ENCODE data around the gene TP53TG5.
A peak's percentile ranks its signal among the peaks of the same experiment; 100 is the strongest.

TP53TG5 gene

DNA sequence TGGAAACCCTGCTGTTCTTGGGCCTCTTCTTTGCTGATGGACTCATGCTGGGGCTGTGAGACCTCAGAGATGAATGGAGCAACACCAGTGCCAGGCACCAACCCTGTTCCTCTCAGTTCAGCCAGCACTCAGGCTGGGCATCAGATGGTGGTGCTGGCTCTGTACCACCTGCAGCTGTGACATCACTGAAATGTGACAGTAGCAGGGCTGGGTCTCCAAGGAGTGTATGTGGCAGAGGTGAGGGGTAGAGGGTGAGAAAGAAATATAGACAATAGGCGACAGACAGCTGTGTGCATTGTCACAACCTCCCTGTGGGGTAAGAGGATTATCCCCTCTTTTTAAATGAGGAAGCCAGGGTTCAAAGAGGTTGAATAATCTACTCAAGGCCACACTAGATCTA is at the start of gene TP53TG5:
TP53TG5 (minus strand) TSS at position 135 of the 400 bp plus-strand sequence; CDS start at position 46, 89 bp downstream.
- peak in 10 of 14 donors; percentile 15 to 65 (median 41) for DNase-seq

DNA sequence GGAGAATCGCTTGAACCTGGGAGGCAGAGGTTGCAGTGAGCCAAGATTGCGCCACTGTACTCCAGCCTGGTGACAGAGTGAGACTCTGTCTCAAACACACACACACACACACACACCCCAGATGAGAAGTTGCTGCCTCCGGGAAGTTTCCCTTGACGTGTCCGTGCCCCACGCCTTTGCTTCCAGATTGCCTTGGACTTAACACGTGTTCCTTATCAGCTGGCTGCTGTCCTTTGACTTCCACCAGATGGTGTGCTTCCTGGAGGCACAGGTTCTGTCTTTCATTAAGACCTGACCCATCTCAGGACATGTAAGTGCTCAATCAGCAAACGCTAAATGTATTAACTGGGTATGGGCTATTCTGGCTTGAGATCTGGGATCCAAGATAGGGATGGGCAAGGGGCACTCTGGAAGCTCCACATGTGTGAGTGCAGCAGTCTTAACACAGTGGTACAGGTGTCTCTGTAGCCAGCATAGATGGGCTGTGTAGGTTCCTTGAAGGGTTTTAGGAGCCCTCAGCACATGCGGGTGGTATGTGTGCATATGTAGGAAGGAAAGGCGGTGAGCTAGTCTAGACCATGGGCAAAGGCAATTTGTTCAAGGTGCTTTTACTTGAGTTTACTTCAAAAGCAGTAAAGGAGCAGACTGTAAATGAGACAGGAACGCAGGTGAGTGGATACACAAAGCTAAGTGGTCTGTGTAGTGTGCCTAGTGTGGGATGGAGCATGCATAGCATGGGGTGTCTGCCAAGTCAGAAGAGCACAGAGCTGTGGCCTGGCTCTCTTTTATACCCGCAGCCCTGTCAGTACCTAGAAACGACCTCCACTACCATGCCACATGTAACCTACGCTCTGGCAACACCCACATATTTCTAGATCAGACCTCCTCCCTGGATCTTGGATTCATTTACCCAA is 49.4 kb upstream of the TP53TG5 start:
- no peak for DNase-seq

DNA sequence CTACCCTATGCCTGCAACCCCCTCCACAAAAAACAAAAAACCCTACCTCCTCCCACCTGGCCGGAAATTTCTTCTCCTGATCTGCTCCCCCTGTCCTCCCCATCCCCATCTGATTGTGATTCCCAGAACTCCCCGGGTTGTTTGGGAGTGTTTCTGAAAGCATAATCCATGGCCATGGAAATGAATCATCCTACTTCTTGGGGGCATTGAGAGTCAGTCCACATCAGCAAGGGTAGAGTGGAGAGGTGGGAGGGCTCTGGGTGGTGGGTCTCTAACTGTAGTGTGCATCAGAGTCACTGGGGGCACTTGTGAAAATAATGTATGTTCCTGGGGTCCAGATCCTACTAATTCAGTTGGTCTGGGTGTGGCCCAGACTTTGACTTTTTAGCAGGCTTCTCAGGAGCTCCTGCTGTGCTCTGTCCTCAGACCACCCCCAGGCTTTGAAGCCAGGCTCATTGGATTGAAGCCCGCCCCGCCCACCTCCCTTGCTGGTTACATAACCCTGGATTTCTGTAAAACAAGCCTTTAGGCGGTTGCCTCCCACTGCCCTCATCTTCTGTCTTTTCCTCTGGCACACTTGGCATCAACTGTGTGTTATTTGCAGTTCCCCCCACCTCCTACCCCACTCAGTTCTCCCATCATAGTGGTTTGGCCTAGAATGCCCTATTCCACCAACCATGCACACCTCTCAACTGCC is 48.3 kb upstream of the TP53TG5 start:
- DNase-seq, result no peak

DNA sequence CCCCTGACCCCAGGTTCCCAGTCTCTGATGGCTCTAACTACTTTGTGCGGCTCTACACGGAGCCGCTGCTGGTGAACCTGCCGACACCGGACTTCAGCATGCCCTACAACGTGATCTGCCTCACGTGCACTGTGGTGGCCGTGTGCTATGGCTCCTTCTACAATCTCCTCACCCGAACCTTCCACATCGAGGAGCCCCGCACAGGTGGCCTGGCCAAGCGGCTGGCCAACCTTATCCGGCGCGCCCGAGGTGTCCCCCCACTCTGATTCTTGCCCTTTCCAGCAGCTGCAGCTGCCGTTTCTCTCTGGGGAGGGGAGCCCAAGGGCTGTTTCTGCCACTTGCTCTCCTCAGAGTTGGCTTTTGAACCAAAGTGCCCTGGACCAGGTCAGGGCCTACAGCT is 47.4 kb upstream of the TP53TG5 start:
- DNase-seq, result no peak

DNA sequence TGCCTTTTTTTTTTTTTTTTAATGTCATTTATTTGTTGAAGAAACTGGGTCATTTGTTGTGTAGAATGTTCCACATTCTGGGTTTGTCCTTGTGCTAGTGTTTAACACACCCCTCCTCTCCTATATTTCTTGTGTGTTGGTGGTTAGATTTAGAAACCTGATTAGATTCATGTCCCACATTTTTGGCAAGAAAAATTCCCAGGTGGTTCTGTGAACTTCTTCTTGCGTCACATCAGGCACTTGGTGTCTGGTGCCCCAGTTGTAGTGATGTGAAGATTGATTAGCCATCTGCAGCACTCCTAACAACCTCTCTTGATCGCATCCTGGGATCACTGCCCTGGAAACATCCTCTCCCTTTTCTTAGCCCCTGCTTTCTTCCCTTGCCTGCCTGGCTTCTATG is 45.6 kb upstream of the TP53TG5 start:
- DNase-seq, result no peak

DNA sequence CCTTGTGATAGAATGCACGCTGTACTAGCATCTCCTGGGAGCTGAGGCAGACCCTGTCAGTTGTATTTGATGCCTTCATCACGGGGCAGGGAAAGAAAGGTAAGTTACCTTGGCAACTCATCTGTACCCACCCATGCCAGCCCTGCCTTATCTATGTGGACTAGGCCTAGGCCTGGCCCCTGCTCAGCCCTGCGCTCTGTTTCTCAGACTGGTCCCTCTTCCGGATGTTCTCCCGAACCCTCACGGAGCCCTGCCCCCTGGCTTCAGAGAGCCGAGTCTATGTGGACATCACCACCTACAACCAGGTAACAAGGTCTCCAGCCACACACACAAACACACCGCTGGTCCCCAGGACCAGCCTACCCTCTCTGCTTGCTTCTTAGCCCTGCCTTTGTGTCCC is 42.0 kb upstream of the TP53TG5 start:
- no peak for DNase-seq

DNA sequence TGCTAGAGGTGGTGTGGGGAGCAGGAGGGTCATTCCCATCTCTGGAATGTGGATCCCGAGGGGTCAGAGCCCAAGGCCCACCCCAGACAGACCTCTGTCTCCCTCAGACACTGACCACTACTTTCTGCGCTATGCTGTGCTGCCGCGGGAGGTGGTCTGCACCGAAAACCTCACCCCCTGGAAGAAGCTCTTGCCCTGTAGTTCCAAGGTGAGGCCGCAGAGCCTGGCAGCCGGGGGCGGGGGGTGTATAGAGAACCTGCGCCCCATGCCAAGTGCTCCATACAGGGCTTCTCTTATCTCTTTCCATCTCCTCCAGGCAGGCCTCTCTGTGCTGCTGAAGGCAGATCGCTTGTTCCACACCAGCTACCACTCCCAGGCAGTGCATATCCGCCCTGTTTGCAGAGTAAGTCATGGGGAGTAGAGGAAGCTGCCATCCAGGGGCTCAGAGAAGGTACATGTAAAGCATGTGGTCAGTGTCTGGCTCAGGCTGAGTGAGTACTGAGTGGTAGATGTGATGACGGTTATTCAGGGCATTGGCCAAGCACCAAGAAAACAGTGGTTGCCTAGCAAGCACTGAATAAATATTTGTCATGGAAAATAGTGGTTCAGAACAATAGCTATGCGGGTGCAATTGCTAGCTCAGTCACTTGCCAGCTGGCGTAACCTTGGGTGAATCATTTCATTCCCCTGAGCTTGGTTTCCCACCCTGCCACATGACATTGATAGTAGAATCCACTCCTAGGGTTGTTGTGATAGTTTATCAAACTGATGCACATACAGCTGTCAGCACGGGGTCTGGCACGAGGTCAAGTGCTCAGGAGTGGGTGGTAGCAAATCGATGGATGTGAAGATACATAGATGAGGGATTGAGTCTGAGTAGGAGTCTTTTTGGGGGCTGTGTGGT is 41.3 kb upstream of the TP53TG5 start:
- DNase-seq, result peak in 2 of 14 donors; percentile 38 to 57

DNA sequence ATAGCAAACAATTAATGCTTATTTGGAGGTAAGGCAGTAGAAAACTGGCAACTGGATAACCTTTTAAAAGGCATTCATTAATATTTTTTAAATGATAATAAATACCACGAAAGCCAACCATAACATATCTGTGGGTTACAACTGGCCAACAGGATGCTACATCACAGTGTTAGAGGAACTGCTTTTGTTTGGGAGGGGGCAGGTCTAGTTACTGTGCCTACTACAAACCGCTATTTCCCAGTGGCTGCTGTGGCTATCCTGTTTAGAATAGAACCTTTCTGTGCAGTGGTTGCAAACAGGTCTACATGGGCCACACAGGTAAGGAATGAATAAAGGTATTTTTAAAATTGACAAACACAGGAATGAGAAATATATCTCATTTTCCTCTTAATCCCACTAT is 38.8 kb upstream of the TP53TG5 start:
- no peak for DNase-seq

DNA sequence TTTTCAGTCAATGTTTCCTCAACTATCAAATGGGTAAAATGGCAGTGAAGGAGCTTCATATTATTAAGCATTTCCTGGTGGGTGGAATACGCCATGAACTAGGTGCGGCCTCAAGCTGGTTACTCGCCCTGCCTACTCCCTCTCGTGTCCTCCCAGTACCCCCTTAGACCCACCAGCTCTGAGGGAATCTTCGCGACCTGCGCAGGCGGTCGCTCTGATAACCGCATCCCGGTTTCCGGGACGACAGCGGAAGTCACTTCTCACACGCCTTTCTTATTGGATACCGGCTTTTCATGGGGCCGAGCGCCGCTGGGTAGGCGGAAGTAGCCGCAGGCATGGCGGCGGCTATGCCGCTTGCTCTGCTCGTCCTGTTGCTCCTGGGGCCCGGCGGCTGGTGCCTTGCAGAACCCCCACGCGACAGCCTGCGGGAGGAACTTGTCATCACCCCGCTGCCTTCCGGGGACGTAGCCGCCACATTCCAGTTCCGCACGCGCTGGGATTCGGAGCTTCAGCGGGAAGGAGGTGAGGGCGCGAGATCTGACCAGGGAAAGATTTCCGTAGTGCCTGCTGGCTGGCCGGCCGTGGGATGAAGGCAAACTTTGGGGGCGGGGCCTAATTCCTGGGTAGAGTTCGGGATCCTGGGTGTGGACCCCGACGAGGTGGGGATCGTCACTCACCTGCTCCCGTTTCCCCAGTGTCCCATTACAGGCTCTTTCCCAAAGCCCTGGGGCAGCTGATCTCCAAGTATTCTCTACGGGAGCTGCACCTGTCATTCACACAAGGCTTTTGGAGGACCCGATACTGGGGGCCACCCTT is 37.9 kb upstream of the TP53TG5 start, which contains the start of gene PIGT:
PIGT (plus strand) TSS at position 320 of the 816 bp plus-strand sequence; CDS start at position 336, 16 bp downstream.
- DNase-seq, result peak; percentile 14 to 88 (median 82)

DNA sequence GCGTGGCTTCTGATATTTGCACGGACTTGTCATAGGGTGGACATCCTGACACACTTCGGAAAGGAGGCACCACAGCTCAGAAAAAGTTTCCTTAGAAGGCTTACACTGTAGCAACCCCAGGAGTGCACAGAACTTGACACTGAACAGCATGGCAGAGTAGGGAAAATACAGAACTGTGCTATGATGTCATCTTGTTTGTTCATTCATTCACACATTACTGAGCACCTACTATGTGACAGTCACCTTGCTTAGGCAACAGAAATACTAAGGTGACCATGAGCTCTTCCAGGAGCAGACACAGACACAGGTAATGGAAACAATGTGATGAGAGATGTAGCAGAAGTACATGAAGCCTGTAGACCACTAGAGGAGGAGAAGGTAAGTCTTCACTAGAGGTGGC is 35.4 kb upstream of the TP53TG5 start:
- no peak for DNase-seq

DNA sequence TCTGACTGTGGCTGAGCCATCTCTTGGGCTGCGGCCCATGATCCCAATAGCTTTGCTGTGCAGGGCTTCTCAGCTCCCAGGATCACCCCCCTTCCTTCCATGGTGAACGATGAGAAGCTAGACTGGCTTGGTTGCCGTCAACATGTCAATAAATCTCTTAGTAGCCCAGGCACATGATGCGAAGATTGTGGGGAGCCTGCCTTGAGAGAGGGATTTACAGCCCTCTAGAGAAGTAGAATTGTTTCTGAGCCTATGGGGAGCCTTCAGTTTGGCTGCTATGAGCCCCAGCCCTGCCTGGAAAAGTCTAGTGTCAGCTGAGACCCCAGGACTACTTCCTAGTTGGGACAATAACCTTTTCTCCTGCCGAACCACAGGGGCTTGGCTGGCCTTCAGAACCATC is 34.5 kb upstream of the TP53TG5 start:
- DNase-seq, result no peak

DNA sequence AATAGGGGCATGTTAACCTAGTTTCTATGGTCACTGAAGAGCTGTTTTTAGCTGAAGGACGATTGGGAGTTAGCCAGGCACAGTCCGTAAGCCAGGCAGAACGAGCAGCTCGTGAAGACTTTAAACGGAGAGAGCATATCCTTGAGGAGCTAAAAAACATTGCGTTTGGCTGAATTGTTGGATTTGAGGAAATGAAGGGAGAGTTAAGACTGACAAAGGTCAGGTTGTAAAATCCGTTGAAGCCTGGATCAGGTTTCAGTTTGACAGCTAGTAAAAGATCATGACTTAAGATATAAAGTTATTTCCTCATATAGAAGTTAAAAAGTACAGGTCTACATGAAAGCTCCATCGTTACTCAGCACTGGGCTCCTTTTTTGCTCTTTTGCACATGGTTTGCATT is 32.8 kb upstream of the TP53TG5 start:
- no peak for DNase-seq

DNA sequence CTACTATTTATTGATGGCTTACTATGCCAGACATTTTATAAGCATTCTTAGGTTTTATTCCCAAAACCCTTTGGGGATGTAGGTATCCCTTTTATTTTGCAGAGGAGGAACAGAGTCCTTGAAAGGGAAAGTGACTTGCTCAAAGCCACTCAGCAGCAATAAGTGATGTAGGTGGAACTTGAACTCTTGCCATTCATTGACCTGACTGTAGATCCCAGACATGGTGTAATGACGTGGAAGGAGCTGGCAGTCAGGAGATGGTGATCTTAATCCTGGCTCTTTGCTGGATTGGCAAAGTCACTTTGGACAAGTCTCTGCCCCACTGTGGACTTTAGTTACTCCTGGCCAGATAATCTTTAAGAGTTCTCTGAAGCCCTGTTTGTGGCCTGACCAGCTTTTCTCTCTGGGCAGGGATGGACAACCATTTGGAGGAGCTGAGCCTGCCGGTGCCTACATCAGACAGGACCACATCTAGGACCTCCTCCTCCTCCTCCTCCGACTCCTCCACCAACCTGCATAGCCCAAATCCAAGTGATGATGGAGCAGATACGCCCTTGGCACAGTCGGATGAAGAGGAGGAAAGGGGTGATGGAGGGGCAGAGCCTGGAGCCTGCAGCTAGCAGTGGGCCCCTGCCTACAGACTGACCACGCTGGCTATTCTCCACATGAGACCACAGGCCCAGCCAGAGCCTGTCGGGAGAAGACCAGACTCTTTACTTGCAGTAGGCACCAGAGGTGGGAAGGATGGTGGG is 31.6 kb upstream of the TP53TG5 start:
- no peak for DNase-seq

DNA sequence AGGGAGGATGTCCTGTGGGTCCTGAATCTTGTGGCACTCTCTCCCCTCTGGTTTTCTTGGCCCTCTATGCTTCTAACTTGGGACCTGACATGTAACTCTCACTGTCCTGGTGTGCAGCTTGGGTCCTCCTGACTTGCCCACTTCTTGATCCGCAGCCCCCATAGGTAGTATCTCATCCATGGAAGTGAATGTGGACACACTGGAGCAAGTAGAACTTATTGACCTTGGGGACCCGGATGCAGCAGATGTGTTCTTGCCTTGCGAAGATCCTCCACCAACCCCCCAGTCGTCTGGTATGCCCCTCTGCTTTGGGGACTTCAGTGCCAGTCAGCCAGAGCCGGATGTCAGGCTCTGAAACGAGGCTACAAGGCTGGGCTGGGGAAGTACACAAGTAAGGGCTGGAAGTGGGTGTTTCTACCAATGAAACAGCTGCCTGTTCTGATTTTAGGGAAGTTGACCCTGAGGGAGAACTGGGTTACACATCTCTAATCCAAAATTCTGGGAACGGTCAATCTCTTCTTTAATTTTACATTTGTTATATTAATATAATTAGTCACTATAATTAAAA is 30.6 kb upstream of the TP53TG5 start:
- DNase-seq, result peak in 9 of 14 donors; percentile 12 to 76 (median 36)

DNA sequence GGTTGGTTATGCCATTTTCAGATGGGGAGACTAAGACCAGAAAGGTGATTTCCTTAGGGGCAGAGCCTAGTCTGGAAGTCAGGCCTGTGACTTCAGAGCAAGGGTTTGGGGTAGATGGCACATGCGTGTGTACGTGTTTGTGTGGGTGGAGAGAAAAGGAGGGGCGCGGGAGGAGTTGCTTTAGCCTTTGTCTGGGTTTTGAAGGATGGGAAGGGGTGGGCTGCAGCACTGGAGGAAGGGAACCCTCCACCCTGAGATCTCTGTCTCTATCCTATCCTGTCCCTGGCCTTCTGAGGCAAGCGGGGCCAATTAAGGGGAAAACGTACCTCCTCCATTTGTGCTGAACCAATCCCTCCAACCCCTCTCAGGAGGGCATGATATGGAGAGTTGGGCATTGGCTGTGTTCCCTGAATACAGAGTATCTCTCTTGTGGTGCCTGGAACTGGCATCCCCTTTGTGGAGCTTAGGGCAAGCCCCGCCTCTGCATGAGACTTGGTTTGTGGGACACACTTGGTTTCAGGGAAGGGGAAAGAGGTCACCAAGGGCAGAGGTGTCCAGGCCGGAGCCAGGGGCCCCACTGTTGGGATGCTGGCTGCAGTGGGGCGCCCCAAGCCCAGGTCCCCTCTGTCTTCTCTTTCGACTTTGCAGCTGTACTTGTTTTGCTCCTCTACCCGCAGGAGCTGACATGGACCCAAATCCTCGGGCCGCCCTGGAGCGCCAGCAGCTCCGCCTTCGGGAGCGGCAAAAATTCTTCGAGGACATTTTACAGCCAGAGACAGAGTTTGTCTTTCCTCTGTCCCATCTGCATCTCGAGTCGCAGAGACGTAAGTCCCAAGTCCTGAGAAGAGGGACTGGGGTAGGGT is 29.9 kb upstream of the TP53TG5 start, which contains the start of gene DBNDD2:
DBNDD2 (plus strand) TSS at position 507 of the 863 bp plus-strand sequence; CDS start at position 686, 179 bp downstream.
- DNase-seq, result peak in 12 of 14 donors; percentile 45 to 95 (median 80)

DNA sequence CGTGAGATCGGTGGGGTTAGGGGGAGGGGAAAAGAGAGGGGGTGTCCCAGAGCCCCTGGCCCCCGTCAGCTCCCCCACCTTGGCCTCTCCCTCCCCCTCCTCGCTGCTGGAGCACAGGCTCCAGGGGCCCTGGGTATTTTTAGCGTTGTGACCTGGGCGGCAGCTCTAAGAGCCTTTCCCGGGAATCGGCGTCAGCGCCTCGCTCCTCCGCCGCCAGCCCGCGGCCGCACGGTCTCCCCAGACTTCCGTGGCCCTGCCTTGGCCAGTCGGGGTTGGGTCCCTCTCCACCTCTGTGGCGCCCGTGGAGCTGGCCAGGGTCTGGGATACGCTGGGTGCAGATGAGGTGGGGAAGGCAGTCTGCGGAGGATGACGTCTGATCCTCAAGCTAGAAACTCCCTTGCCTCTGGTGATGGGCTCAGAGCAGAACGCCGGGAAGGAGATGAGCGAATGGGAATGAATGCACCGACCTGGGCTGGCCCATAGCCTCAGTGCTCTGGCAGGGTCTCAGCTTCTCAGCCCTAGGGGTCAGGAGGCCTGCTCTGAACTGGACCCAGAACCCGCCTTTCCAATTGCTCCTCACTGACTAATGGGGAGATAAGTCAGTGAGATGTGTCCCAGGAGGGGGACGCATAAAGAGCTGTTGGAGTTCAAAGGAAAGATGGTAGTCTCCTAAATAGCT is 29.1 kb upstream of the TP53TG5 start:
- DNase-seq, result peak in 9 of 14 donors; percentile 34 to 74 (median 62)

DNA sequence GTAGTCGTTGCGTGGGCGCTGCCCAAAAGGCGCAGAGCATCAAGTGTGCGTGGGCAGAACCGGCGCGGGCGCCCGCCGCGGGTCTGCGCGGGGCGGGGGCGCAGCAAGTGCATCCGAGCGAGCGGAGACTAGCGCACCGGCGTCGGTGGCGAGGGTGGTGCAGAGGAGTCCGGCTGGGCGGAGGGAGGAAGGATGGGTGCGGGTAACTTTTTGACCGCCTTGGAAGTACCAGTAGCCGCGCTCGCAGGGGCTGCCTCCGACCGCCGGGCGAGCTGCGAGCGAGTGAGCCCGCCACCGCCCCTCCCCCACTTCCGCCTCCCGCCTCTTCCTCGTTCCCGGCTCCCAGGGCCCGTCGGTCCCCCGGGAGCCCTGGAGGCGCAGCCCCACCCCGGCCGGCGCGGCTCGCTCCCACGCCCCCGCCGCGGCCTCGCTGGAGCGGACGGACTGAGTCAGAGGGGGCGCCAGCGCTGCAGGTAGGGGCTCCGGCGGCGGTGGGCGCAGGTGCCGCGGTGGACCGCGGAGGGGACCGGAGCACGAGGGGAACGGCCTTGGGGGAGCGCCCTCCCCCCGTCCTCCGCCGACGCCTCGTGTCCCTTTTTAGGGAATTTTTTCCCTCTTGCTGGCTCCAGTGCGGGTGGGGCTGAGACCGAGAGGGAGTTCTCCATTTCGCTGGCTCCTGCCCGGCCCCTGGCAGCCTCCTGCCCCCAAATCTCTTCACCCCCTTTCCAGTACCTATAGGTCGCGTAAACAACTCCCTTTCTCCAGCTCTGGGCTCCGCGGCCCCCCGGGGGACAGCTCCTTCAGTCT is 28.3 kb upstream of the TP53TG5 start:
- peak in 12 of 14 donors; percentile 37 to 78 (median 60) for DNase-seq

Data from C1 segment of cervical spinal cord (tissue), 14 donors.